Neuron (in vitro differentiated cells): ENCODE results near the gene SLC7A9.
"Not testable (repeated sequence)": the region's sequence is repeated elsewhere in the genome, so short reads cannot be mapped to it uniquely, and the experiment has no call there.

ENCODE experiments used
- H2AFZ ChIP-seq: one replicate; pipeline ENCODE4 v1.6.1; 2013; ENCODE audit warnings: low read depth, mild to moderate bottlenecking, inconsistent platforms, low read length, moderate library complexity
- H3K27me3 ChIP-seq: one replicate; pipeline ENCODE4 v1.6.1; 2013; ENCODE audit warnings: low read length; ENCODE audit not compliant: insufficient read depth
- H3K36me3 ChIP-seq: one replicate; pipeline ENCODE4 v1.6.1; 2013; ENCODE audit warnings: low read length; ENCODE audit not compliant: insufficient read depth
- H3K4me1 ChIP-seq: one replicate; pipeline ENCODE4 v1.6.1; 2013; ENCODE audit warnings: low read length; ENCODE audit not compliant: insufficient read depth
- H3K4me3 ChIP-seq: 2 replicates; pipeline ENCODE4 v1.5.1; 2013; ENCODE audit warnings: mild to moderate bottlenecking, low read length, moderate library complexity
- H3K9me3 ChIP-seq: one replicate; pipeline ENCODE4 v1.6.1; 2013; ENCODE audit warnings: low read length

The SLC7A9 gene

DNA sequence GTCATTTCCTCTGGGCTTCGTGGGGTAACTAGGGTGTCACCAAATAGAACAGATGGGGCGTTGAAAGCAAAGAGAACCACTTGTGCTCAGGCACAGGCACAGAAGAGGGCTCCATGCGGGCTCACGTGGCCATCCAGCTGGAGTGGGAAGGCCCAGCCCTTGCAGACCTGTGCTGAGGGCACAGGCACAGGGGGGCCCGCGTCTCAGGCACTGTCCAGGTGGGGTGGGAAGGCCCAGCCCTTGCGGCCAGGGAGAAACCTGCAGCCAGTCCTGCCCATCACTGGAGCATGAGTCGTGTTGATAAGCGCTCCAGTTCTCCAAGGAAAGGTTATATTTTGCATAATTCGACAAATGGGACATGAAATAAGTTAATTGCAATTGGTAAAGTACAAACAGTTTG, 57.5 kb downstream of the SLC7A9 start:
- no peaks in the 10 kb centered on the region for H3K9me3 ChIP-seq
- H3K4me3 ChIP-seq: no peak overlapping the region
- H2AFZ ChIP-seq: no peak overlapping the region
- peaks cover 2% of the 10 kb centered on the region for H3K4me1 ChIP-seq
- H3K36me3 ChIP-seq: no peaks in the 10 kb centered on the region
- H3K27me3 ChIP-seq: peaks cover 9% of the 10 kb centered on the region

DNA sequence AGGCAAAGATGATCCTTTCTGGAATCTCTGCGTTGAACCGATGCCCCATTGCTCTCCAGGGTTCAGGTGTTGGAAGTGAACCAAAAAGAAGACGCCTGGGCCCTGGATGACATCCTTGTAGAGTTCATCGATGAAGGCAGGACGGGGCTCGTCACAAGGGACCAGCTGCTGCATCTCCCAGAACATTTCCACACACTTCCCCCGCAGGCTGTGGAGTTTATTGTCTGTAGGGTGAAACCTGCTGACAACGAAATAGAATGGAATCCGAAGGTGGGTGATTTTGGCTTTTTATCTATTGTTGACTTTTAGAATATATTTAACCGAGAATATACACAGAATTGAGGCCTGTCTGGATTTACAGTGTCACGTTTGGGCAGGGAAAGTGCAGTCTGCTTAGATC, 58.4 kb downstream of the SLC7A9 start:
- Histone ChIP-seq H3K36me3 (no peaks in the 10 kb centered on the region), H2AFZ (no peak overlapping the region), H3K4me3 (no peak overlapping the region), H3K27me3 (peaks cover 9% of the 10 kb centered on the region), H3K4me1 (peaks cover 2% of the 10 kb centered on the region), H3K9me3 (no peaks in the 10 kb centered on the region)

DNA sequence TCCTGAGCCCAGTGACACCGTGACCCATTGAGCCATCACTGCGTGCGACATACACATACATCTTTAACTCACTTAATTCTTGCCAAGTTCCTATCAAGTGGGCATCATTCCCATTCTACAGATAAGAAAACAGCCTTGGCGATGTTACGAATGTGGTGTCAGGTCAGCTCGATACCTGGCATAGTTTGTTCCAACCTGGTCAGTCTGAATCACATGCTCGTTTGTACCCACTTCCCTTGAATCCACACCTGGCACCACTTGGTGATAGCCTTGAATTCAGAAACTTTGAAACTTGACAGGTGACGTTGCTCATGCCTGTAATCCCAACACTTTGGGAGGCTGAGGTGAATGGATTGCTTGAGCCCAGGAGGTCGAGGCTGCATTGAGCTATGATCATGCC, 59.1 kb downstream of the SLC7A9 start:
- Histone ChIP-seq H2AFZ (no peak overlapping the region), H3K4me3 (no peak overlapping the region), H3K27me3 (peaks cover 9% of the 10 kb centered on the region), H3K4me1 (peaks cover 2% of the 10 kb centered on the region), H3K9me3 (no peaks in the 10 kb centered on the region), H3K36me3 (no peaks in the 10 kb centered on the region)

DNA sequence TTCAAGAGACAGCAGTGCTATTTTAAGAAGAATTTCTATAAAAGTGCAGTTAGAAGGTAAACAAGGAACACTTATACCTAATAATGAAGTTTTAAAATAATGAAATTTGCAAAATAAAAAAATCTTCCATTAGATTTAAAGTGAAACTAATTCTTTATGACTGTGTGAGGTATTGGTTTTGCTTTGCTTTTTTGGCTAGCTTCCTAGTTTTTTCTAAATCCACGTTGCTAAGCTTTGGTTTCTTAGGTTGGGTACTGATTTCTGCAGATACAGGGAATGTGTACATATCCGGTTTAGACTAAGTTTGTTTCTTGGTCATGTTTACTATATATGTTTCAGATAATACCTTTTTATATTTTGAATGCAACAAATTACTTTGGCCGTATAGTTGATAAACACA, 59.8 kb downstream of the SLC7A9 start:
- no peak overlapping the region for H3K4me3 ChIP-seq
- no peaks in the 10 kb centered on the region for H3K9me3 ChIP-seq
- no peak overlapping the region for H2AFZ ChIP-seq
- peaks cover 9% of the 10 kb centered on the region for H3K27me3 ChIP-seq
- peaks cover 2% of the 10 kb centered on the region for H3K4me1 ChIP-seq
- no peaks in the 10 kb centered on the region for H3K36me3 ChIP-seq

DNA sequence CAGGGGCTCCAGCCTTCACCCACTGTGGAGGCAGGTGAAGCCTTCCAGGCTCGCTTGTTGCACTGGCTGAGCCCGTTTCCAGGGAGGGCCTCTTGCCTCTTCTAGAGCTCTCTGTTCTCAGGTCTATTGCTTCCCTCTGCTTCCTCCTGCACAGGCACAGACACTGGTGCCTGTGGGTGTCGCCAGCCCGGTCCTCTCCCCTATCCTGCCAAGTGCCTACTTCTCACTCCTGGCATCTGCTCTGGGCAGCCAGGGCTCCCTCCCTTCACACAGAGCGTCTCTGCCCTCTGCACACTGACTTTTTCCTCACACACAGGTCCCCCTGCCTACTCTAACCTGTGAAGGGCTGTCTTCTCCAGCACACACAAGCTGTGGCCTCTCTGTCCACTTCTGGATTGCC, 60.3 kb downstream of the SLC7A9 start:
- Histone ChIP-seq H3K36me3 (no peaks in the 10 kb centered on the region), H2AFZ (no peak overlapping the region)

DNA sequence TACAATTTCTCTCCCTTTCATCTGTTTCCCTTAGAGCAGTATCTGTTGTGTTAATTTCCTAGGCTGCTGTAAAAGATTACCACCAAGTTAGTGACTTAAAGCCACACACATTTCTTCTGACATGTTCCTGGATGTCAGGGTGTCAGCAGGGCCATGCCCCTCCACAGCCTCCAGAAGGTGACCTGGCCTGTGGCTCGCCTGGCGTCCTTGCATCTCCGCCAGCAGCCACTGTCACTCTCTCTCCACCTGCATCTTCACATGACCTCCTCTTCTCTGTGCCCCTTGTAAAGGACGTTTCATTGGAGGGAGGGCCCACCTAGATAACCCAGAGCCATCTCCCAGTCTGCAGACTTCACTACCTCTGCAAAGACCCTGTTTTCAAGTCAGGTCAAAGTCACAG, 61.3 kb downstream of the SLC7A9 start:
- Histone ChIP-seq H3K4me3 (no peak overlapping the region), H3K9me3 (no peaks in the 10 kb centered on the region), H3K4me1 (no peaks in the 10 kb centered on the region)

More for the DNA sequence above, 60.3 kb downstream of the SLC7A9 start:
- H3K9me3 ChIP-seq: no peaks in the 10 kb centered on the region
- H3K4me3 ChIP-seq: no peak overlapping the region
- H3K27me3 ChIP-seq: peaks cover 9% of the 10 kb centered on the region
- H3K4me1 ChIP-seq: peaks cover 2% of the 10 kb centered on the region

DNA sequence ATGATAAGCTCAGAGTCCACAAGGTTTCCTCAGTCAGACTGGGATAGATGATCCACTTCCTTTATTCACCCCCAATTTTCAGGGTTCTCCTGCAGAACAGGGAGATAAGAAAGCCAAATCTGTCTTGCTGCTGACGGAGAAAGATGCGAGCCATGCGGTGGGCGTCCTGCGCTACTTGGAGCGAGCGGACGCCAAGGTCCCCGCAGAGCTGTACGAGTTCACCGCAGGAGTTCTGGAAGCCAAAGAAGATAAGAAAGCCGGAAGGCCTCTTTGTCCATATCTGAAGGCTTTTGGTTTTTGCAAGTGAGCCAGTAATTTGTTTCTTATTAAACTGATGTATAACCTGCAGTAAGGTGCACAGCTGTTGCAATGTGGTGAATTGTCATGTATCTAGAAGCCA, 66.7 kb downstream of the SLC7A9 start:
- no peak overlapping the region for H3K4me3 ChIP-seq
- no peak overlapping the region for H2AFZ ChIP-seq
- no peaks in the 10 kb centered on the region for H3K9me3 ChIP-seq

More for the DNA sequence above, 61.3 kb downstream of the SLC7A9 start:
- Histone ChIP-seq H2AFZ (no peak overlapping the region), H3K27me3 (peaks cover 9% of the 10 kb centered on the region), H3K36me3 (no peaks in the 10 kb centered on the region)

DNA sequence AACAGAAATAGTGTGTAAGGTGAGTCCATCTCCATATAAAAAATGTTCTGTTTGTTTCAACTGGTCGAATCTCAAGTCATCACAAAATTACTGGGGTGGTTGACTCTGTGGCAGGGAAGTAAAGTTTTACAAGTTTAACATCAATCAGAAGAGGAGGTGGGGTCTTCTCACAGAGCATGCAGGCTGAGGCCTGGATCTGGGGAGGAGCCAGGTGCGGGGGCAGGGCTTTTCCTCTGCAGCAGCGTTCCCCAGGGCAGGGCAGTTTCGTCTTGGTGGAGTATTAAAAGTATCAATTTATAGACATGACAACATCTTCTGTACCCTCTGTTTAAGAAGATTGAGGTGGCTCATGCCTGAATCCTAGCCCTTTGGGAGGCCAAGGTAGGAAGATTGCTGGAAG, 68.8 kb downstream of the SLC7A9 start:
- no peaks in the 10 kb centered on the region for H3K36me3 ChIP-seq

More for the DNA sequence above, 66.7 kb downstream of the SLC7A9 start:
- Histone ChIP-seq H3K27me3 (no peaks in the 10 kb centered on the region), H3K36me3 (no peaks in the 10 kb centered on the region), H3K4me1 (no peaks in the 10 kb centered on the region)

DNA sequence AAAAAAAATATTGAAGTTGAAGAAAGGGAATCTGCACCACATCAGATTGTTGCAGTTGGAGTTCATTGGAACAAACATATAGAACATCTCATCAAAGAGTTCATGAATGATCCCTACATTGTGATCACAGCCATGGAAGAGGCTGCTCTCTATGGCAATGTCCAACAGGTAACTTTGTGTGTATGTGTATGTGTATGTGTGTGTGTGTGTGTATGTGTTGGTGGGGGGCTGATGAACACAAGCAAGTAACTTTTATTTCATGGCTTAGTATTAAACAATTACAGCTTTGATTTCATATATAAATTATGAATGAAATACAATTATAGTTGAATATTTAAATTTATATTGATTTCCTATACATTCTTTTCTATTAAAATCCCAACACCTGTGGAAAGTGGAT, 69.4 kb downstream of the SLC7A9 start:
- Histone ChIP-seq H3K36me3 (no peaks in the 10 kb centered on the region), H2AFZ (no peak overlapping the region), H3K4me3 (no peak overlapping the region), H3K9me3 (no peaks in the 10 kb centered on the region), H3K4me1 (no peaks in the 10 kb centered on the region), H3K27me3 (no peaks in the 10 kb centered on the region)

More for the DNA sequence above, 68.8 kb downstream of the SLC7A9 start:
- H3K27me3 ChIP-seq: no peaks in the 10 kb centered on the region
- no peaks in the 10 kb centered on the region for H3K4me1 ChIP-seq
- H3K9me3 ChIP-seq: no peaks in the 10 kb centered on the region
- no peak overlapping the region for H2AFZ ChIP-seq
- H3K4me3 ChIP-seq: no peak overlapping the region

DNA sequence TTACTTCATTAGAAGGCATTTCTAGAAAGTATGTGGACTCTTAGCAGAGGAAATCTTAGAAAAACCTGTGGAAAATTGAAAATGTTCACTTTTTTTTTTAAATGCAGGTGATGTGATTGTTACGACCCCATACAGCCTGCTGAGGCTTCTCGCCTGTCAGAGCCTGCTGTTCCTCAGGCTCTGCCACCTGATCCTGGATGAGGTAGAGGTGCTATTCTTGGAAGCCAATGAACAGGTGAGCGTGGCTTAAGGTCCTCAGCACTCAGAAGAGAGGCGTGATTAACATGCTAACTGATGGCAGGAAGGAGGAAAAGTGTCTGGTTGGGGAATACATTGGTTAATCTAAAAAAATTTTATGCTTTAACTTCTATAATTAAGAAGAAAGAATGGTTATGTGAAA, 71.4 kb downstream of the SLC7A9 start:
- Histone ChIP-seq H3K4me1 (no peaks in the 10 kb centered on the region), H3K27me3 (no peaks in the 10 kb centered on the region), H3K36me3 (no peaks in the 10 kb centered on the region), H3K9me3 (no peaks in the 10 kb centered on the region), H2AFZ (no peak overlapping the region), H3K4me3 (no peak overlapping the region)

DNA sequence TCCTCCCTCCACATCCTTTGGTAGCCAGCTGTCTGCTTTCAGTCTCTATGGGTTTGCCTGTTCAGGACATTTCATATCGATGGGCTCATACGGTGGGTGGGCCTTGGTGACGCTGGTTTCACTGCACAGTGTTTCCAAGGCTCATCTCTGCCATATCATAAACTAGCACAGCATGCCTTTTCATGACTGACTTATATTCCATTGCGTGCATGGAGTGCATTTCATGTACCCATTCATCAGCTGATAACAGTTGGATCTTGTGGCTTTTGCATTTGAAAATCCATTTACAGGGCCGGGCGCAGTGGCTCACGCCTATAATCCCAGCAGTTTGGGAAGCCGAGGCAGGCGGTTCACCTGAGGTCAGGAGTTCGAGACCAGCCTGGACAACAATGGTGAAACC, 80.1 kb downstream of the SLC7A9 start:
- H3K36me3 ChIP-seq: no peaks in the 10 kb centered on the region
- no peaks in the 10 kb centered on the region for H3K9me3 ChIP-seq
- no peaks in the 10 kb centered on the region for H3K27me3 ChIP-seq
- H3K4me1 ChIP-seq: no peaks in the 10 kb centered on the region
- no peak overlapping the region for H2AFZ ChIP-seq
- H3K4me3 ChIP-seq: no peak overlapping the region

DNA sequence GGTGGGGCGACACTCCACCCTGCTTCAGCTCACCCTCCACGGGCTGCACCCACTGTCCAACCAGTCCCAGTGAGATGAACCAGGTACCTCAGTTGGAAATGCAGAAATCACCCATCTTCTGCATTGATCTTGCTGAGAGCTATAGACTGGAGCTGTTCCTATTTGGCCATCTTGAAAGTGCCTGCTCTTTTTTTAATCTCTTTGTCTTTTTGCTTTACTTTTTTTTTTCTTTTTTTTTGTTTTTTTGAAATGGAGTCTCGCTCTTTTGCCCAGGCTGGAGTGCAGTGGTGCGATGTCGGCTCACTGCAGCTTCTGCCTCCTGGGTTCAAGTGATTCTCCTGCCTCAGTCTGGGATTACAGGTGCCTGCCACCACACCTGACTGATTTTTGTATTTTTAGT, 81.7 kb downstream of the SLC7A9 start:
- H2AFZ ChIP-seq, H3K9me3 ChIP-seq, H3K36me3 ChIP-seq, H3K4me3 ChIP-seq, H3K4me1 ChIP-seq, H3K27me3 ChIP-seq: not testable (repeated sequence)

DNA sequence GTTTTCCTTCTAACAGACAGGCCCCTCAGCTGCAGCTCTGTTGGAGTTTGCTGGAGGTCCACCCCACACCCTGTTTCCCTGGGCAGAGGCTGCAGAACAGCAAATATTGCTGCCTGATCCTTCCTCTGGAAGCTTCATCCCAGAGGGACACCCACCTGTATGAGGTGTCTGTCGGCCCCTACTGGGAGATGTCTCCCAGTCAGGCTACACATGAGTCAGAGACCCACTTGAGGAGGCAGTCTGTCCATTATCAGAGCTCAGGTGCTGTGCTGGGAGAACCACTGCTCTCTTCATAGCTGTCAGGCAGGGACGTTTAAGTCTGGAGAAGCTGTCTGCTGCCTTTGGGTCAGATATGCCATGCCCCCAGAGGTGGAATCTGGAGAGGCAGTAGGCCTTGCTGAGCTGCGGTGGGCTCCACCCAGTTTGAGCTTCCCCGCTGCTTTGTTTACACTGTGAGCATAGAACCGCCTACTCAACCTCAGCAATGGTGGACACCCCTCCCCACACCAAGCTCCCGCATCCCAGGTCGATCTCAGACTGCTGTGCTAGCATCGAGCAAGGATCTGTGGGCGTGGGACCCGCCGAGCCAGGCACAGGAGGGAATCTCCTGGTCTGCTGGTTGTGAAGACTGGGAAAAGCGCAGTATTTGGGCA, 82.3 kb downstream of the SLC7A9 start:
- not testable (repeated sequence) for H3K9me3 ChIP-seq, H3K4me3 ChIP-seq, H3K27me3 ChIP-seq, H2AFZ ChIP-seq, H3K36me3 ChIP-seq, H3K4me1 ChIP-seq

DNA sequence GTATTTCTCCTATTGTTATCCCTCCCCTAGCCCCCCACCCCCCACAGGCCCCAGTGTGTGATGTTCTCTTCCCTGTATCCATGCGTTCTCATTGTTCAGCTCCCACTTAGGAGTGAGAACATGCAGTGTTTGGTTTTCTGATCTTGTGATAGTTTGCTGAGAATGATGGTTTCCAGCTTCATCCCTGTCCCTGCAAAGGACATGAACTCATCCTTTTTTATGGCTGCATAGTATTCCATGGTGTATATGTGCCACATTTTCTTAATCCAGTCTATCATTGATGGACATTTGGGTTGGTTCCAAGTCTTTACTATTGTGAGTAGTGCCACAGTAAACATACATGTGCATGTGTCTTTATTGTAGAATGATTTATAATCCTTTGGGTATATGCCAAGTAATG, 87.5 kb downstream of the SLC7A9 start:
- H3K9me3 ChIP-seq, H3K36me3 ChIP-seq, H3K4me3 ChIP-seq, H2AFZ ChIP-seq, H3K4me1 ChIP-seq, H3K27me3 ChIP-seq: not testable (repeated sequence)
